RWPE1 (cell line): Measurements from ENCODE around the gene RASSF4.

ENCODE experiments used
- CTCF ChIA-PET: fragments of 350-600 bp; sonication (Branson Sonifier 250); formaldehyde crosslinking; extraction: SDS; loops from one replicate; lab custom pipeline; 2021; lab: Yijun Ruan, JAX
- POLR2A ChIA-PET: fragments of 400-600 bp; formaldehyde crosslinking; extraction: SDS; loops from one replicate; lab custom pipeline; 2020; ENCODE audit warnings: antibody characterized with exemption; ENCODE audit not compliant: low non-redundant PET; lab: Yijun Ruan, JAX
- DNase-seq: peaks from one replicate; pipeline ENCODE4 v3.0.0; 2012; ENCODE audit warnings: low spot score
- H3K27ac ChIP-seq: fragments of 450-650 bp; 2 replicates; pipeline ENCODE4 v1.5.1; 2017
- TF ChIP-seq, protein P1 (sequence below): fragments of 450-650 bp; conservative IDR thresholded peaks from 2 replicates; pipeline ENCODE4 v1.5.1; 2017; ENCODE audit warnings: low read depth, mild to moderate bottlenecking

RASSF4 gene

DNA sequence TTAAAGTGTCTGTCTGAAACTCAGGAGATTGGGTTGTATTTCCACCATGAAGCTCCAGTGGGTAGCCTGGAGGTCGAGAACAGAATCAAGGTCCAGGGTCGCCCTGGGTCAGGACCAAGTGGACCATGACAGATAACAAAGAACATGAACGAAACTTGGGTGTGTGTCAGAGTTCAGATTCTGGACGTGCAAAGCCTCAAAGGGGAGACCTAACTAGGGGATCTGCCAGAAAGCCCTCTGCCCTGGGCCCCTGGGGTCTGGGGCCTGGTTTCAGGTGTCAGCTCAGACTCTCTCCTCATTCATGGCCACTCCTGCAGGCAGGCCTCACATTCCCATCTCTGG is 1.6 kb downstream of the RASSF4 start:
- no peak for DNase-seq
- POLR2A ChIA-PET: no interaction called here
- CTCF ChIA-PET: interaction anchor here (0.7 to 0.9 kb wide), 2 partner anchors 28 to 29 kb away, joined by 3 read pairs; no protein-coding TSS in a partner anchor
- H3K27ac ChIP-seq: no peak overlapping the region
- TF ChIP-seq, protein P1, sequence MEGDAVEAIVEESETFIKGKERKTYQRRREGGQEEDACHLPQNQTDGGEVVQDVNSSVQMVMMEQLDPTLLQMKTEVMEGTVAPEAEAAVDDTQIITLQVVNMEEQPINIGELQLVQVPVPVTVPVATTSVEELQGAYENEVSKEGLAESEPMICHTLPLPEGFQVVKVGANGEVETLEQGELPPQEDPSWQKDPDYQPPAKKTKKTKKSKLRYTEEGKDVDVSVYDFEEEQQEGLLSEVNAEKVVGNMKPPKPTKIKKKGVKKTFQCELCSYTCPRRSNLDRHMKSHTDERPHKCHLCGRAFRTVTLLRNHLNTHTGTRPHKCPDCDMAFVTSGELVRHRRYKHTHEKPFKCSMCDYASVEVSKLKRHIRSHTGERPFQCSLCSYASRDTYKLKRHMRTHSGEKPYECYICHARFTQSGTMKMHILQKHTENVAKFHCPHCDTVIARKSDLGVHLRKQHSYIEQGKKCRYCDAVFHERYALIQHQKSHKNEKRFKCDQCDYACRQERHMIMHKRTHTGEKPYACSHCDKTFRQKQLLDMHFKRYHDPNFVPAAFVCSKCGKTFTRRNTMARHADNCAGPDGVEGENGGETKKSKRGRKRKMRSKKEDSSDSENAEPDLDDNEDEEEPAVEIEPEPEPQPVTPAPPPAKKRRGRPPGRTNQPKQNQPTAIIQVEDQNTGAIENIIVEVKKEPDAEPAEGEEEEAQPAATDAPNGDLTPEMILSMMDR: no peak

DNA sequence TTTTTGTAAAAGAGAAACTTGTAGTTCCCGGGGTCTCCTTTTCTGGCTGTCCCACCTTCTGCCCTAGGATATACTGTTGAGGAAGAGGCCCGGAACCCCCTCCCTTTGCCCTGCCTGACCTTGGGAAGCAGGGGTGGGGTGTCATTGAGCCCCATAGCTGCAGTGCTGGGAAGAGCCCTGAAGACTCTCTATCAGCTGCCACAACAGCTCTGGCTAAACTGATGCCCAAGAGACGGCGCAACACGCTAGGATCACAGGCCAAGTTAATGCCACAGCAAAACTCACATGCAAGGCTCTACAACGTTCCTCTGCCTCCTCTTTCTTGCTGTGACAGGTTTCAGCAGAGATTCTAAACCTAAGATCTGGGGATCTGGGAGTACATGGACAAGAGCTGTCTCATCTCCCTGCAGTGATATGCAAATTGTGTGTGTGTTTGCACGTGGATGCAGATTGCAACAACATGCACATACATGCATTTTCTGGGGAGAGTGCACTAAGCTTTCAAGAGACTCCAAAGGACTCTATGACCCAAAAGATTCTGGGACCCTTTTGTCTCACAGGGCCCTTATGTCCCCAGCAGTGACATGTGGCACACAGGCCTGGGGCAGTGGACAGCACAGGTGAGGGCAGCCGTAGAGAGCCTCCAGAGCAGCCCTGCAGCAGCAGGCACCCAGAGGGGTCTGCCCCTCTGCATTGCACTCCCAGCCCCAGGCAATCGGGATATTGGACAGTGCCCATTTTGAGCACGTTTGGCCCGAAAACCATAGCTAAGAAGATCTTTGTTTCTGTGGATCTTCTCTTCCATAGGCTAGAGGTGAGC is 2.5 kb downstream of the RASSF4 start:
- no peak overlapping the region for H3K27ac ChIP-seq
- CTCF ChIA-PET: interaction anchor here (0.6 to 0.9 kb wide), 3 partner anchors 11 to 30 kb away, joined by 3 read pairs; no protein-coding TSS in a partner anchor
- no peak for DNase-seq
- POLR2A ChIA-PET: no interaction called here
- TF ChIP-seq, protein P1: no peak

DNA sequence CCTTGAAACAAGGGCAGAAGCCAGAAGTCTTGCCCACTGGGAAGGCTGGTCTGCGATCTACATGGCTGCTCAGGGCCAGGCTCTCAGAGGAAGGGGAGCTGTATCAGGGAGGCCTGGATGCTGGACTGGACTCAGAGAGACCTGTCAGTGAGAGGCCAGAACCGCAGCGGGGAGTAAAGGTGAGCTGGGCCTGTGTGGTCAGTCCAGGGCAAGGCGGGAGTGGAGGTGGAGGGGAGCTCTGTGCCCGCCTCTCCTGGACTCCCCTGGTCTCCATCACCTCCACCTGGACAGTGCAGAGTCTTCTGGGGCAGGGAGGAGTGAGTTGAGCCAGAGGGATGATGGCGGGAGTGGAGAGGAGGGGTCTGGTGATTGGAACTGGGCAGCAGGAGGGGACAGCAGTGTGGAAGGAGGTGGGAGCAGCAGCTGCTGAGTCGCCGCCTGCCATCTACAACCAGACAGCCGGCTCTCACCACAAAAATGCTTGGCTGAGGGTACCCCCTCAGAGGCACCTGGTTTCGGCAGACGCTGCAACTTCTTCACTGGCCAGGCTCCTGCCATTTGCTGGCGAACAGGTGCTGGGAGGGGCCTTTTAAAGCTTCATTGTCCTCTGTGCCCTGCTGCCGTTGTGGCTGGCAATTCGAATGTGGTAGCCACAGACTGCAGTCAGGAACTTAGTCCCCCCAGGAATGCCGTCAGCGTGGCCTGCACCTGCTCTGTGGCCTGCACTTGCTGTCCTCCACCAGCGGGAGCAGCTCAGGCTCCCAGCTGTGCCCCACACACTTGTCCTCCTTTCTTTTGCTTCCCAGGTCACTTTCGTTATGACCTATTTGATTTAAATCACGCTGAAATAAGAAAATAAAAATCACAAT is 3.5 kb downstream of the RASSF4 start:
- ChIA-PET POLR2A (no interaction called here), CTCF (interaction anchor here (0.6 kb wide), 1 partner anchor 1483 kb away, joined by 3 read pairs; no protein-coding TSS in a partner anchor)
- H3K27ac ChIP-seq: no peak overlapping the region
- DNase-seq: no peak
- TF ChIP-seq, protein P1: 0 out of 2 replicates have a peak, but pooled peaks have one; percentile 15

DNA sequence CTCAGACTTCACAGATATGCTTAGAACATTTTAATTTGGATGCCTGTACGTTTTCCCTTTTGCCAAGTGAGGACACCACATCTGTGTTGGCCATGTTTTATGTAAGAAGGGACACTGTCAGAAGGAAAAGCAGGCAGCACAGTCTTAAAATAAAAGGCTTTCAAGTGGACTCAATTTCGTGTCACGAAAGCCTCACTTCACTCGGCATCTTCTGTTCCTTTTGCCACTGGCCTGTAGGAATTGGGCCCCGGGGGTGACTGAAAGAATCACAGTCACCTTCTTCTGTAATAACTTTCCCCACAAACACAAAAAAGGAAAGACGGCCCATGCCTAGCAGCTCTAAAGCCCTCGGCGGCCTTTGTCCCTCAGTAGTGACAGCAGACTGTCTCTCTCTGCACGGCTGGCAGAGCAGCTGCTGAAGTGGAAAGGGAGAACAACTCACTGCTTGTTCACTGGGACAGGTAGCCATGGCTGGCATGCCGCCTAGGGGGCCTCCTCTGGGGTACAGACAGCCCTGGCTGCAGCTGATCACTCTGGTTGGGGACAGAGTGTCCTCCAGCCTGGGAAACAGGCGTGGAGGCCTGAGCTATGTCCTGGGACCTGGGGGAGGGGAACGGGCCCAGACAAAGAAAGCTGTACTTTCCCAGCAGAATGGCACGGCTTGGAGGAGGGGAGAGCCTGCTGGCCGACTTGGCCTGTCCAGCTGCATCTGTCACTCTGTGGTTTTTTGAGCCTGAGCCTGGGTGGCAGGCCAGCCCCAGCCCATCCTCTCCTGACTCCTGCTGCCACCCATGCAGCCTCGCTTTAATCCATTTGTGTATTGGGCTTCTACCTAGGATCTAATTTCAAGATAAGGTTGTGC is 4.4 kb downstream of the RASSF4 start:
- no peak overlapping the region for H3K27ac ChIP-seq
- POLR2A ChIA-PET: no interaction called here
- TF ChIP-seq, protein P1: no peak
- DNase-seq: no peak
- CTCF ChIA-PET: interaction anchor here (0.6 kb wide), 1 partner anchor 1484 kb away, joined by 3 read pairs; no protein-coding TSS in a partner anchor

DNA sequence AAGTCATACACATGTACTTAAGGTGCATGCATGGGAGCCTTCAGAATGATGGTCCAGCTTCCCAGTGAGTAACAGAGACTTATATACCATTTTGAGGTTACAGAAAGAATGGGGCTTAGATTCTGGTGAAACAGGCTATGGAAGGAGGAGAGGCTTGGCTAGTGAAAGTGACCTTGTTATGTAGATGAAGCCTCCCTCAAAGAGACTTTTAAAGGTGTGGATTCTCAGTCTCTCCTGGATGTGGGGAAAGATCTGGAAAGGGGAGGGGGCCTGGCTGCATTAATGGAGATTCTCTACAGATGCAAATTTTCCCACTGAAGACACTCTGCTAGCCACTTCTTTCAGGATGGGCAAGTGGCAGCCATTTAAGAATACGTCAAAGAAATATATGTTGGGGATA is 5.5 kb downstream of the RASSF4 start:
- TF ChIP-seq, protein P1: no peak
- no peak for DNase-seq
- CTCF ChIA-PET: no interaction called here
- POLR2A ChIA-PET: no interaction called here
- H3K27ac ChIP-seq: no peak overlapping the region

DNA sequence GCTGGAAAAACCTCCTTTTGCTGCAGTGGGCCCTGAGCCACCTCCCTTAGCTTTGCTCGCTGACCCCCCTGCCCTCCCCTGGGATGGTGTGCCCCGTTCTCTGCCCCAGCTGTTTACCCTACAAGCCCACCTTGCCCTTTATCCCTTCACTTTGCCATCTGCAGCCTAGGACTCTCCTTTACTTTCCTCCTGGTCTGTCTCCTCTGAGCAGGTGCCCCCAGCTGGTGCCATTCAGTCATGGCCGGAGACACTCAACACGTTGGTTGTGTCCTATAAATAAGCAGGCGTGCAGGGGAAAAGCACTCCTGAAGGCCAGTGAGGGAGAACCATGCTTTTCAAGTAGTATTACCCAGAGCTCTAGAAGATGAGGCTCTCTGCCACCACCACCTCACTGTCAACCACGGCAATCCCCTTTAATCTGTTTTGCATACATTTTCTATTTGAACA is 6.1 kb downstream of the RASSF4 start:
- TF ChIP-seq, protein P1: no peak
- CTCF ChIA-PET: no interaction called here
- H3K27ac ChIP-seq: no peak overlapping the region
- no peak for DNase-seq
- POLR2A ChIA-PET: no interaction called here
